Transverse colon (tissue), 4 donors: ENCODE results near the gene GMIP. TPM values are rescaled to one million over a fixed set of nuclear protein-coding genes. Genes with fewer than 3 reads are reported as not detected.
A peak's percentile ranks its signal among the peaks of the same experiment; 100 is the strongest.

ENCODE experiments used
- DNase-seq: peaks from one replicate; pipeline ENCODE4 v3.0.0-alpha.2; 2019
- H3K27ac ChIP-seq, 4 donors: fragments of 200-600 bp; sonication (generic); 2 replicates each; pipeline ENCODE4 v1.5.1; 2016 to 2018; ENCODE audit warnings: inconsistent platforms in 4 of 4
- H3K27me3 ChIP-seq: fragments of 200-600 bp; sonication (generic); 2 replicates; pipeline ENCODE4 v1.5.1; 2017; ENCODE audit warnings: inconsistent platforms
- H3K36me3 ChIP-seq, 4 donors: fragments of 200-600 bp; sonication (generic); 2 replicates each; pipeline ENCODE4 v1.5.1; 2017 to 2019; ENCODE audit warnings: inconsistent platforms in 4 of 4
- H3K4me1 ChIP-seq, 4 donors: fragments of 200-600 bp; sonication (generic); 2 replicates each; pipeline ENCODE4 v1.5.1; 2017 to 2020; ENCODE audit warnings: inconsistent platforms in 4 of 4
- H3K4me3 ChIP-seq, 4 donors: fragments of 200-600 bp; sonication (generic); 1 replicate in 1 of 4; 2 replicates in 3 of 4; pipeline versions ENCODE4 v1.5.1 to v1.6.1; 2017 to 2019; ENCODE audit warnings: inconsistent platforms in 4 of 4
- H3K9me3 ChIP-seq, 2 donors: fragments of 200-600 bp; sonication (generic); 2 replicates each; pipeline ENCODE4 v1.5.1; 2017 to 2019; ENCODE audit warnings: inconsistent platforms in 2 of 2
- CTCF ChIP-seq, 5 experiments: fragments of 200-600 bp in 3 of 5; fragments of 450-650 bp in 2 of 5; sonication (generic) in 3 of 5; IDR thresholded peaks; 1 replicate in 2 of 5; 2 replicates in 3 of 5; pipeline ENCODE4 v1.5.1; 2016 to 2017; ENCODE audit warnings: antibody characterized with exemption in 5 of 5, inconsistent platforms in 3 of 5, mild to moderate bottlenecking in 2 of 5, moderate library complexity in 1 of 5
- EP300 ChIP-seq: sonication (generic); formaldehyde crosslinking; IDR thresholded peaks from one replicate; pipeline ENCODE4 v1.6.1; 2017; ENCODE audit warnings: antibody characterized with exemption, low read depth
- POLR2A ChIP-seq: fragments of 450-650 bp; IDR thresholded peaks from one replicate; pipeline ENCODE4 v1.6.1; 2016; ENCODE audit warnings: antibody characterized with exemption, mild to moderate bottlenecking, moderate library complexity
- POLR2AphosphoS5 ChIP-seq, 3 donors: sonication (generic); formaldehyde crosslinking; IDR thresholded peaks; one replicate each; pipeline ENCODE4 v1.6.1; 2016; ENCODE audit warnings: antibody characterized with exemption in 3 of 3
- WGBS, 2 donors: methylation state at CpG; one replicate each; pipeline ENCODE4 v1.1.5; 2018; ENCODE audit warnings: low coverage in 1 of 2; 5-methylcytosine and 5-hydroxymethylcytosine counted together
- in situ Hi-C, 4 donors: fragments of 200-750 bp; cut with MboI; loops; one replicate each; pipeline versions ENCODE4 v1.15.0 to v1.15.1; 2017; ENCODE audit warnings: low sequenced_read_pairs in 3 of 4, low pct_ligation_motif_present in 1 of 4, low pct_unique_long_range_greater_than_20kb in 1 of 4
- intact Hi-C: fragments of 100-400 bp; cut with DNase I; formaldehyde crosslinking; loops from one replicate; pipeline ENCODE4 v1.15.1; 2023; ENCODE audit warnings: low total_unique reads
- total RNA-seq, 4 donors: library from RNA; depleted of rRNA; stranded (reverse); fragments of >200 nt; gene quantifications; one replicate each; pipeline ENCODE4 v1.1.0, GENCODE V29; 2016

Gene GMIP
- total RNA-seq, 4 donors from 2014 or later, result 17.3 to 84.9 (median 27.2) TPM

GRCh38 chr19:19663256-19664120 lies 20.0 kb upstream of the GMIP start, which contains the start of gene ATP13A1:
Gene ATP13A1, minus strand, starts transcription at chr19:19663676. Its CDS starts 10 bp downstream, at chr19:19663666.
- Histone ChIP-seq H3K27ac (peak within 1 kb of the TSS; percentile 86 to 98 (median 90)), H3K4me3 (peak within 1 kb of the TSS; percentile 65 to 94 (median 80)), H3K9me3 (no peaks in the 10 kb centered on the region), H3K27me3 (no peaks in the 10 kb centered on the region), H3K36me3 (peaks cover 0 to 11% (median 5%) of the 10 kb centered on the region in 4 donors), H3K4me1 (peaks cover 7 to 24% (median 14%) of the 10 kb centered on the region in 4 donors)
- WGBS, 2 donors, result 0% methylated on average over 5 to 44 of the region's 85 CpGs
- in situ Hi-C loops (no loop called here), intact Hi-C loops (no loop called here)
- TF ChIP-seq POLR2AphosphoS5 (IDR thresholded peaks at IDR 0.05) (peak; percentile 33 to 79 (median 76)), CTCF (IDR thresholded peaks at IDR 0.05) (peak in 1 of 5 experiments; percentile 13), EP300 (peak; percentile 59), POLR2A (peak; percentile 69)
- peak; percentile 96 for DNase-seq

- in situ Hi-C loops, result no loop called here
- Histone ChIP-seq H3K4me3 (peak overlapping the region; percentile 34 to 94 (median 80)), H3K9me3 (no peaks in the 10 kb centered on the region), H3K27ac (peak overlapping the region; percentile 86 to 98 (median 90)), H3K27me3 (no peaks in the 10 kb centered on the region), H3K4me1 (peaks cover 7 to 24% (median 12%) of the 10 kb centered on the region in 4 donors), H3K36me3 (peaks cover 0 to 15% (median 7%) of the 10 kb centered on the region in 4 donors)
- intact Hi-C loops, result no loop called here
- 4 to 8% methylated on average over 2 to 7 of the region's 17 CpGs for WGBS, 2 donors
- no peak for DNase-seq
- TF ChIP-seq EP300, result no peak
- no peak for TF ChIP-seq CTCF (IDR thresholded peaks at IDR 0.05)
- no peak for TF ChIP-seq POLR2A
- TF ChIP-seq POLR2AphosphoS5 (IDR thresholded peaks at IDR 0.05), result no peak
Measured at GRCh38 chr19:19662871-19663255, 19.4 kb upstream of the GMIP start.

DNA sequence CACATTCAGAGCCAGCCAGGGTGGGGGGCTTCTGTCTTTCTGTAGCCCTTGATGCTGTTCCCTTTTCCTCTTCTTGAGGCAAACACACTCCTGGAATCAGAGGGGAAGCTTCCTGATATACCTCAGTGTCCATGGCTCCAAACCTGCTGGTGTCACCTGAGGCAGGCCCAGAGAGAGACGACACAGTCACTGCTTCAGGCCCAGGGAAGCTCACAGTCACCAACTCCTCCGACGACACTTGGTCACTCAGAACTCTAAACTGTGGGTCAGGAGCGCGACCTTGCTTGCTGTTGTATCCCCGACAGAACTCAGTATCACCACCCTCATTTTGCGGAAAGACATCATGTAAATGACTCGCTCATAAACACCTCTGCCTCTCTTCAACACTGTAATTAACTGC lies 18.9 kb upstream of the GMIP start:
- 72 to 77% methylated on average over 2 to 8 of the region's 8 CpGs for WGBS, 2 donors
- Histone ChIP-seq H3K27me3 (no peaks in the 10 kb centered on the region), H3K36me3 (peaks cover 0 to 19% (median 9%) of the 10 kb centered on the region in 4 donors), H3K4me3 (peak overlapping the region in 2 of 4 donors; percentile 70 to 94), H3K27ac (peak overlapping the region; percentile 86 to 98 (median 90)), H3K4me1 (peaks cover 7 to 24% (median 12%) of the 10 kb centered on the region in 4 donors), H3K9me3 (no peaks in the 10 kb centered on the region)
- DNase-seq, result no peak
- in situ Hi-C loops, result no loop called here
- no peak for TF ChIP-seq POLR2AphosphoS5 (IDR thresholded peaks at IDR 0.05)
- TF ChIP-seq POLR2A, result no peak
- TF ChIP-seq EP300, result no peak
- TF ChIP-seq CTCF (IDR thresholded peaks at IDR 0.05), result no peak
- intact Hi-C loops, result no loop called here

- peaks cover 7 to 24% (median 12%) of the 10 kb centered on the region in 4 donors for H3K4me1 ChIP-seq
- H3K27ac ChIP-seq, result peak overlapping the region; percentile 86 to 98 (median 90)
- in situ Hi-C loops (no loop called here), intact Hi-C loops (no loop called here)
- DNase-seq, result peak; percentile 45
- no peaks in the 10 kb centered on the region for H3K27me3 ChIP-seq
- no peak for TF ChIP-seq CTCF (IDR thresholded peaks at IDR 0.05)
- TF ChIP-seq EP300, result no peak
- TF ChIP-seq POLR2AphosphoS5 (IDR thresholded peaks at IDR 0.05), result no peak
- no peak for TF ChIP-seq POLR2A
- H3K4me3 ChIP-seq, result peak overlapping the region in 1 of 4 donors; percentile 70
- WGBS, 2 donors, result 66 to 69% methylated on average over 11 to 18 of the region's 18 CpGs
- no peaks in the 10 kb centered on the region for H3K9me3 ChIP-seq
- H3K36me3 ChIP-seq, result peaks cover 0 to 25% (median 12%) of the 10 kb centered on the region in 4 donors
Measured at GRCh38 chr19:19661675-19662251, 18.3 kb upstream of the GMIP start.
